Glutamatergic neuron (in vitro differentiated cells): ENCODE results near the gene TMEM126B. TPM values are rescaled to one million over a fixed set of nuclear protein-coding genes. Genes with fewer than 3 reads are reported as not detected.

Experiments used
- DNase-seq: peaks from one replicate; pipeline ENCODE4 v3.0.0; 2022
- H3K27ac Mint-ChIP-seq: one replicate; pipeline ENCODE4 v1.8.0; 2020; ENCODE audit warnings: mild to moderate bottlenecking, mixed read lengths, inconsistent platforms; ENCODE audit not compliant: unreplicated experiment
- H3K27me3 Mint-ChIP-seq: one replicate; pipeline ENCODE4 v1.8.0; 2020; ENCODE audit warnings: mild to moderate bottlenecking, moderate library complexity, mixed read lengths, inconsistent platforms; ENCODE audit not compliant: unreplicated experiment
- H3K36me3 Mint-ChIP-seq: one replicate; pipeline ENCODE4 v1.8.0; 2020; ENCODE audit warnings: mild to moderate bottlenecking, mixed read lengths, inconsistent platforms; ENCODE audit not compliant: unreplicated experiment
- H3K4me1 Mint-ChIP-seq: one replicate; pipeline ENCODE4 v1.8.0; 2020; ENCODE audit warnings: mild to moderate bottlenecking, low read depth, mixed read lengths, inconsistent platforms; ENCODE audit not compliant: unreplicated experiment
- H3K4me3 Mint-ChIP-seq: one replicate; pipeline ENCODE4 v1.8.0; 2020; ENCODE audit warnings: mild to moderate bottlenecking, mixed read lengths, inconsistent platforms; ENCODE audit not compliant: unreplicated experiment
- H3K9me3 Mint-ChIP-seq: one replicate; pipeline ENCODE4 v1.8.0; 2020; ENCODE audit warnings: mild to moderate bottlenecking, moderate library complexity, mixed read lengths, inconsistent platforms; ENCODE audit not compliant: unreplicated experiment
- CTCF ChIP-seq: fragments of 200-600 bp; sonication (generic); IDR thresholded peaks from one replicate; pipeline ENCODE4 v1.5.0; 2021; ENCODE audit not compliant: partially characterized antibody, unreplicated experiment
- long read RNA-seq: library from polyadenylated mRNA; unstranded; transcript quantifications from one replicate; pipeline ENCODE4 v2.0.0, GENCODE V29; 2020; ENCODE audit not compliant: unreplicated experiment
- total RNA-seq: library from RNA; stranded (reverse); fragmentation: NEBNext Ultra II Directional; extraction: Animal tissue kit (Norgen Biotek cat#: 25700); gene quantifications from one replicate; pipeline ENCODE4 v1.2.1, GENCODE V29; 2021; ENCODE audit not compliant: unreplicated experiment

The TMEM126B gene
- 27.3 TPM for total RNA-seq
- long read RNA-seq, transcript TMEM126B-201 (5 exons, 989 nt) = major isoform, 11 of 18 reads
- long read RNA-seq, transcript TMEM126B-202 (6 exons, 1,210 nt) = minor isoform, 6 of 18 reads
- long read RNA-seq, partial matches to known transcripts = 0 of 18 reads
- long read RNA-seq, other reads (novel, unspliced or antisense) = 1 of 18 reads

- H3K27me3 Mint-ChIP-seq = peaks cover 12% of the 10 kb centered on the region
- no peaks in the 10 kb centered on the region for H3K36me3 Mint-ChIP-seq
- DNase-seq = peak; percentile 97
- H3K27ac Mint-ChIP-seq = peak within 1 kb of the TSS; percentile 96
- H3K4me1 Mint-ChIP-seq = peaks cover 7% of the 10 kb centered on the region
- no peak for TF ChIP-seq CTCF
- peaks cover 2% of the 10 kb centered on the region for H3K9me3 Mint-ChIP-seq
- H3K4me3 Mint-ChIP-seq = peak within 1 kb of the TSS; percentile 99
Measured at GRCh38 chr11:85627998-85628770, at the start of gene TMEM126B. TSS of gene TMEM126B (plus strand) at chr11:85628593. CDS start at chr11:85628608, 15 bp downstream.

DNA sequence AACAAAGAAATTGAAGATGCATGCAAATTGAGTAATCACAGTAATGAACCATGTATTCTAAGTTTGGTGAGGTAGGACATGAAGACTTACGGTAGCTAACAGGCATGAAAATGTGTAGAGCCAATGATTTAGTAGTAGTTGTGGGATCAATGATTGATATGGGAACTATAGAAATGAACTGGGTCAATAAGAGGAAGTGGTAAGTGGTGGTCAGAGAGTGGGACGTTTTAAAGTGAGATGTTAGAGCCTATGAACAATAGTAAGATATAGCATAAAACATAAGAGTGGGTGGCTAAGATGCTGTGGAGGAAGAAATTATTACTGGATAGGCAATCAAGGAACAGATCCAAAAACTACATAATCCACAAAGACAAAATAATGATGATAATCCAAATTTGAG lies 46.3 kb upstream of the TMEM126B start:
- Mint-ChIP-seq H3K4me3 (no peak overlapping the region), H3K27me3 (peaks cover 2% of the 10 kb centered on the region), H3K4me1 (no peaks in the 10 kb centered on the region), H3K27ac (no peak overlapping the region), H3K9me3 (no peaks in the 10 kb centered on the region), H3K36me3 (no peaks in the 10 kb centered on the region)
- no peak for TF ChIP-seq CTCF
- no peak for DNase-seq

- no peak for DNase-seq
- Mint-ChIP-seq H3K4me3 (no peak overlapping the region), H3K27me3 (no peaks in the 10 kb centered on the region), H3K36me3 (no peaks in the 10 kb centered on the region), H3K4me1 (no peaks in the 10 kb centered on the region), H3K27ac (no peak overlapping the region), H3K9me3 (no peaks in the 10 kb centered on the region)
- TF ChIP-seq CTCF = no peak
Measured at GRCh38 chr11:85589373-85589772, 39.0 kb upstream of the TMEM126B start.

DNA sequence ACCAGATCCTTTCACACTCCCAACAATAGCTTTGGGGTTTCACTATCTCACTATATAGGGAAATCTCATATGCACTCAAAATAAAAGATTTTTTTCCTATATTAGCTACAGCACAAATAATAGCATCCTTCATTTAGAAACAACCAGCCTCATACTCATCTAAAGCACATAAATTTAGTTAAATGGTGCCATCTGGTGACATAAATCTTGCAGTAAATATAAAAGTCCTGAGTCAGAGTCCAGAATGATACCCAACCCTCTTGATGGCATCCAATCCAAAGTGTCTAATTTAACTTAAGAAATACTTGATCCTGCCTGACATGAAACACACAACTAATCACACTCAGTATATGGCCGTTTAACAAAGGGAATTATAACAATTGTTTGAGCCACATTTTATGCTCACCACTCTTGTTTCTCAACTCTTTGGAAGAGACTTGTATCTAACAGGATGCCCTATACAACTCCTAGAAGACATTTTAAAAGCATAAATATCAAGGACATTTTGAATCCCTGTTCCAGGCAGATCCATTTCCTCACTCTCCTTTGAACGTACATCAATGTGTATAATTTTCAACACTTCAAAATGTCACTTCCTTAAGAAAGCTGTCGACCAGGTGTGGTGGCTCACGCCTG lies 37.4 kb upstream of the TMEM126B start:
- Mint-ChIP-seq H3K27me3 (no peaks in the 10 kb centered on the region), H3K4me1 (no peaks in the 10 kb centered on the region), H3K36me3 (no peaks in the 10 kb centered on the region), H3K4me3 (no peak overlapping the region), H3K9me3 (no peaks in the 10 kb centered on the region), H3K27ac (no peak overlapping the region)
- TF ChIP-seq CTCF = no peak
- no peak for DNase-seq

DNA sequence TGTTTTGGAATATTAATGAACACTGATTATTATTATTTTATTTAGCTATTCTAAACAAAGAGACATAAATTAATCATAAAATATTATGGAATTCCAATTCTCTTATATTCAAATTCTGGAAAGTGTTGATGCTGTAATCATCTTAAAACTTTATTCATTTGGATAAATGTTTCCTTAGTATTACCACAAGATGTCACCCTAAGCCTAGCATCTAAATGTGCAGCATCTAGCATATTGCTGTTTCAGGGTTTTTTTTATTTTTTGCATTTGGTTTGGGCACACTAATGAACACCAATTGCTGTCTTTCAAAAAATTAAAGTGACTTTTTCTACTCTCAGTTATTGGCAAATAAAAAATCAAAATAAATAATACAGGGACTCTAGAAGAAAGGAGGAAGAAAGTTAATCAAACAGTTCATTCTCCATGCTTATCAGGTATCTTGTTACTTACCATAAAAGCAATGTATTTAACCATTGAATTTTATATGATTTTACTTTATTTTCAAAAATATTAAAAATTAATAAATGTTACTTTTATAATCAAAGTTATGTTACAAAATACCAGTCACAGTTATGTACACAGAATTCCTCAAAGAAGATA lies 33.0 kb upstream of the TMEM126B start:
- TF ChIP-seq CTCF = peak; percentile 43
- H3K36me3 Mint-ChIP-seq = no peaks in the 10 kb centered on the region
- no peaks in the 10 kb centered on the region for H3K4me1 Mint-ChIP-seq
- no peak for DNase-seq
- H3K9me3 Mint-ChIP-seq = no peaks in the 10 kb centered on the region
- H3K4me3 Mint-ChIP-seq = no peak overlapping the region
- no peak overlapping the region for H3K27ac Mint-ChIP-seq
- H3K27me3 Mint-ChIP-seq = no peaks in the 10 kb centered on the region
